Keratinocyte (primary cell): ENCODE measurements around the gene FANK1. TPM values are rescaled to one million over a fixed set of nuclear protein-coding genes. Genes with fewer than 3 reads are reported as not detected.
"Not testable (repeated sequence)": the region's sequence is repeated elsewhere in the genome, so short reads cannot be mapped to it uniquely, and the experiment has no call there.

ENCODE experiments used
- DNase-seq: peaks from one replicate; pipeline ENCODE4 v3.0.0-alpha.2; 2011; ENCODE audit warnings: low read depth, missing footprints, low spot score
- FAIRE-seq: peaks from 2 replicates; lab custom pipeline; 2011; peaks lifted over from hg19 to GRCh38; lab: Jason Lieb, UNC
- H2AFZ ChIP-seq: 2 replicates; pipeline ENCODE4 v1.6.0; 2012; ENCODE audit warnings: low read length, control low read depth, inconsistent platforms; ENCODE audit not compliant: control insufficient read depth
- H3K27ac ChIP-seq: 2 replicates; pipeline ENCODE4 v1.5.1; 2011; ENCODE audit warnings: low read length; ENCODE audit not compliant: control insufficient read depth, insufficient read depth
- H3K27me3 ChIP-seq: 3 replicates; pipeline ENCODE4 v1.6.0; 2011; ENCODE audit warnings: low read length; ENCODE audit not compliant: control insufficient read depth, insufficient read depth; ENCODE audit errors: extremely low read depth
- H3K36me3 ChIP-seq, 2 experiments: 2 replicates in 1 of 2; 3 replicates in 1 of 2; pipeline ENCODE4 v1.5.1; 2011; ENCODE audit warnings: low read length in 2 of 2, mild to moderate bottlenecking in 1 of 2; ENCODE audit not compliant: control insufficient read depth in 2 of 2, insufficient read depth in 2 of 2; ENCODE audit errors: extremely low read depth in 1 of 2
- H3K4me1 ChIP-seq: 3 replicates; pipeline ENCODE4 v1.5.1; 2011; ENCODE audit warnings: low read length; ENCODE audit not compliant: control insufficient read depth, insufficient read depth; ENCODE audit errors: extremely low read depth
- H3K4me2 ChIP-seq: 3 replicates; pipeline ENCODE4 v1.6.0; 2011; ENCODE audit warnings: low read depth, low read length; ENCODE audit not compliant: control insufficient read depth, insufficient read depth; ENCODE audit errors: extremely low read depth
- H3K4me3 ChIP-seq, 3 experiments: fragments of 200-600 bp in 1 of 3; sonication (generic) in 1 of 3; 2 replicates in 2 of 3; 3 replicates in 1 of 3; pipeline ENCODE4 v1.5.1; 2011 to 2016; ENCODE audit warnings: low read length in 3 of 3, mild to moderate bottlenecking in 3 of 3, control low read depth in 2 of 3, inconsistent platforms in 1 of 3, low read depth in 1 of 3, mixed read lengths in 1 of 3, mixed run types in 1 of 3, moderate library complexity in 1 of 3; ENCODE audit not compliant: control insufficient read depth in 2 of 3, insufficient read depth in 2 of 3; ENCODE audit errors: extremely low read depth in 1 of 3
- H3K79me2 ChIP-seq: 2 replicates; pipeline ENCODE4 v1.6.0; 2012; ENCODE audit warnings: low read length; ENCODE audit not compliant: control insufficient read depth, insufficient read depth
- H3K9ac ChIP-seq: 3 replicates; pipeline ENCODE4 v1.6.0; 2011; ENCODE audit warnings: low read length; ENCODE audit not compliant: control insufficient read depth, insufficient read depth; ENCODE audit errors: extremely low read depth
- H3K9me1 ChIP-seq: 3 replicates; pipeline ENCODE4 v1.6.0; 2011; ENCODE audit warnings: low read length; ENCODE audit not compliant: control insufficient read depth, insufficient read depth; ENCODE audit errors: extremely low read depth
- H3K9me3 ChIP-seq: 2 replicates; pipeline ENCODE4 v1.5.1; 2012; ENCODE audit warnings: low read depth, low read length; ENCODE audit not compliant: control insufficient read depth
- H4K20me1 ChIP-seq: 3 replicates; pipeline ENCODE4 v1.6.0; 2011; ENCODE audit warnings: low read length; ENCODE audit not compliant: control insufficient read depth, insufficient read depth; ENCODE audit errors: extremely low read depth
- EZH2 ChIP-seq: IDR thresholded peaks from one replicate; pipeline ENCODE4 v1.6.1; 2012; ENCODE audit warnings: inconsistent platforms, mild to moderate bottlenecking, low read length, moderate library complexity
- dilution Hi-C: fragments of 300-500 bp; cut with MboI; formaldehyde crosslinking; loops from one replicate; pipeline ENCODE4 v1.7.0; 2020; ENCODE audit warnings: low sequenced_read_pairs; ENCODE audit not compliant: extremely low pct_ligation_motif_present
- polyA plus RNA-seq, 5 experiments: library from polyadenylated mRNA; depleted of rRNA in 3 of 5; stranded (reverse) in 3 of 5; stranded (forward) in 1 of 5; unstranded in 1 of 5; fragments of >200 nt; gene quantifications; 1 replicate in 1 of 5; 2 replicates in 3 of 5; 3 replicates in 1 of 5; pipeline versions ENCODE4 v1.2.1 to v1.2.3, GENCODE V29; 2011 to 2012; ENCODE audit warnings: missing spikeins in 2 of 5, low read depth in 1 of 5, low replicate concordance in 1 of 5
- TF ChIP-seq, protein P1 (sequence below), 3 experiments: IDR thresholded peaks in 1 of 3; conservative IDR thresholded peaks in 1 of 3; optimal IDR thresholded peaks in 1 of 3; 2 replicates in 2 of 3; 3 replicates in 1 of 3; pipeline versions ENCODE3 to v1.5.1; 2011; ENCODE audit warnings: low read length in 3 of 3, mild to moderate bottlenecking in 3 of 3, moderate library complexity in 2 of 3, control low read depth in 1 of 3, inconsistent platforms in 1 of 3; ENCODE audit not compliant: insufficient read depth in 2 of 3; ENCODE audit errors: extremely low read depth in 1 of 3

Gene FANK1
- polyA plus RNA-seq, 1 donor (not counting 4 experiments of a cell fraction or from before 2014, with no cell fraction given) = 13.4 TPM

DNA sequence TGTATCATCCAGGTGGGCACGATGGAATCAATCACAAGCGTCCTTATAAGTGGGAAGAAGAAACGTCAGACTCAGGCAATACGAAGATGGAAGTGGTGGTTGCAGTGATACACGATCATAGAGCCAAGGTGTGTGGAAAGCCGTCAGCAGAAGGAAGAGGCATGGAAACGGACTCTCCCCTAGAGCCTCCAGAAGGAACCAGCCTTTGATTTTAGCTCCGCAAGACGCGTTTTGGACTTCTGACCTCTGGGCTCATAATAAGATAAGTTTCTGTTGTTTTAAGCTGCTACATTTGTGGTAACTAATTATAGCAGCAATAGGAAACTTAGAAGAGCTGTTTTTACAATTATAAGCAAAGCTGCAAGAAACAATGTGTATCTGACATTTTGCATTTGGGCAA, 14.8 kb downstream of the FANK1 start:
- Histone ChIP-seq H4K20me1 (no peaks in the 10 kb centered on the region), H3K9ac (no peak overlapping the region), H3K27ac (no peak overlapping the region), H3K79me2 (no peaks in the 10 kb centered on the region), H2AFZ (no peak overlapping the region), H3K9me3 (no peaks in the 10 kb centered on the region), H3K9me1 (no peaks in the 10 kb centered on the region), H3K4me1 (no peaks in the 10 kb centered on the region), H3K4me3 (no peak overlapping the region), H3K27me3 (no peaks in the 10 kb centered on the region), H3K36me3 (no peaks in the 10 kb centered on the region), H3K4me2 (no peak overlapping the region)
- dilution Hi-C loops = no loop called here
- FAIRE-seq = no peak
- no peak for TF ChIP-seq EZH2
- TF ChIP-seq, protein P1, sequence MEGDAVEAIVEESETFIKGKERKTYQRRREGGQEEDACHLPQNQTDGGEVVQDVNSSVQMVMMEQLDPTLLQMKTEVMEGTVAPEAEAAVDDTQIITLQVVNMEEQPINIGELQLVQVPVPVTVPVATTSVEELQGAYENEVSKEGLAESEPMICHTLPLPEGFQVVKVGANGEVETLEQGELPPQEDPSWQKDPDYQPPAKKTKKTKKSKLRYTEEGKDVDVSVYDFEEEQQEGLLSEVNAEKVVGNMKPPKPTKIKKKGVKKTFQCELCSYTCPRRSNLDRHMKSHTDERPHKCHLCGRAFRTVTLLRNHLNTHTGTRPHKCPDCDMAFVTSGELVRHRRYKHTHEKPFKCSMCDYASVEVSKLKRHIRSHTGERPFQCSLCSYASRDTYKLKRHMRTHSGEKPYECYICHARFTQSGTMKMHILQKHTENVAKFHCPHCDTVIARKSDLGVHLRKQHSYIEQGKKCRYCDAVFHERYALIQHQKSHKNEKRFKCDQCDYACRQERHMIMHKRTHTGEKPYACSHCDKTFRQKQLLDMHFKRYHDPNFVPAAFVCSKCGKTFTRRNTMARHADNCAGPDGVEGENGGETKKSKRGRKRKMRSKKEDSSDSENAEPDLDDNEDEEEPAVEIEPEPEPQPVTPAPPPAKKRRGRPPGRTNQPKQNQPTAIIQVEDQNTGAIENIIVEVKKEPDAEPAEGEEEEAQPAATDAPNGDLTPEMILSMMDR (optimal IDR thresholded peaks at IDR 0.05 in 1 of 3, IDR thresholded peaks at IDR 0.05 in 1 of 3, conservative IDR thresholded peaks at IDR 0.05 in 1 of 3; ENCODE audit: extremely low read depth in 1 of 3, insufficient read depth in 2 of 3, low read length in 3 of 3) = no peak
- DNase-seq = no peak

DNA sequence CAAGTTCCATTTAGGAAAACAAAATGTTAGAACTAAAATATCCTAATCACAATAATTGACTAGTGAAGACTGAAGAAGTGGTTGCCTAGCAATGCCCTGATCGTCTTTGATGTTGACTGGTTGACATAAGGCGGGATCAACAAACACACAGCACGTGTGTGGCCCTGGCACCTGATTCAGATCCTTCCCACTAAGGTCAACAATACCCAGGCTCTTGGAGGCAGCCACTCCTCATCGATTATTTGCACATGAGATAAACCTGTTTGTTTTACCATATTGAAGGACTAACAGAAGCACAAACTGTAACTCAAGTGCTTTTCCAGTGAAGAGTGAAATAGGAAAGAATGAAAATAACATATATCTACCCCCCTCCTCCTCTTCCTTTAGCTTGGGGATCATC, 15.6 kb downstream of the FANK1 start:
- dilution Hi-C loops = no loop called here

DNA sequence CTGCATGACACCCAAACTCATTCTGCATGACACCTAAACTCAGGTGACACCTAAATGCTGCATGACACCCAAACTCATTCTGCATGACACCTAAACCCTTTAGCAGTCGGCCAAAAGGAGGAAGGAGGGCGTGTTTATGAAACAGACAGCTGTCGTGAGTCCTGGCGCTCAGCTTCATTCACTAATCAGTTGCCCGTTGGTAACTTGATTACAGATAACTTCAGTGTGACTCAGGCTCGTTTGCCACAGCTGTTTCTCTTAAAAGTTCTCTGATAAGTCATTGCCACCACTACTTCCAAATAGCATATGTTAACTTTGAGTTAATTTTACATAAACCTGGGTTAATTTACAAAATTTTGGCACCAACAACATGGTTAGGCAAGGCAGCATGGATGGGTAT, 16.9 kb downstream of the FANK1 start:
- H3K4me1 ChIP-seq, FAIRE-seq, H3K9me1 ChIP-seq, H3K9me3 ChIP-seq, H3K27ac ChIP-seq, H3K4me3 ChIP-seq, H3K27me3 ChIP-seq, DNase-seq, H3K79me2 ChIP-seq, H2AFZ ChIP-seq, H3K9ac ChIP-seq, H3K36me3 ChIP-seq, dilution Hi-C loops, H4K20me1 ChIP-seq, H3K4me2 ChIP-seq: not testable (repeated sequence)

More for the DNA sequence above, 15.6 kb downstream of the FANK1 start:
- FAIRE-seq (no peak), DNase-seq (no peak)
- Histone ChIP-seq H3K9ac (no peak overlapping the region), H3K27ac (no peak overlapping the region), H4K20me1 (no peaks in the 10 kb centered on the region), H3K79me2 (no peaks in the 10 kb centered on the region), H3K4me3 (no peak overlapping the region), H3K4me2 (no peak overlapping the region), H3K4me1 (no peaks in the 10 kb centered on the region), H3K27me3 (no peaks in the 10 kb centered on the region), H2AFZ (no peak overlapping the region), H3K9me1 (no peaks in the 10 kb centered on the region), H3K9me3 (no peaks in the 10 kb centered on the region), H3K36me3 (no peaks in the 10 kb centered on the region)
- no peak for TF ChIP-seq EZH2
- TF ChIP-seq, protein P1 (optimal IDR thresholded peaks at IDR 0.05 in 1 of 3, IDR thresholded peaks at IDR 0.05 in 1 of 3, conservative IDR thresholded peaks at IDR 0.05 in 1 of 3; ENCODE audit: extremely low read depth in 1 of 3, insufficient read depth in 2 of 3, low read length in 3 of 3) = no peak
